ENCODE results near the gene NR3C2.

Gene NR3C2

DNA sequence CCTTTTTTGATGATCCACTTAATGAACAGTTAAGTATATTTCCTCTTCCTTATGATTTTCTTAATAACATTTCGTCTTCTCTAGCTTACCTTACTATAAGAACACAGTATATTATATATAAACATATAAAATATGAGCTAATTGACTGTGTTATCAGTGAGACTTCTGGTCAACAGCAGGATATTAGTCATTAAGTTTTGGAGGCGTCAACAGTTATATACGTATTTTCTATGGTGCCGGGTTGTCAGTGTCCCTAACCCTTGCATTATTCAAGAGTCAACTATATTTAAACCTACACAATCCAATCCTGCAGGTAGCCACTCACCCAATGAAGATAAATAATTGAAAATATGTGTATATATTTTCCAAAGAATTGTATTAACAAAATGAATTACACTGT is 88.0 kb downstream of the NR3C2 start:
- ATAC-seq (ENCODE audit: insufficient read depth, low read depth): no peak
- no peak for DNase-seq
- Histone ChIP-seq H4K20me1 (ENCODE audit: insufficient read depth, low read length) (no peaks in the 10 kb centered on the region), H3K4me2 (ENCODE audit: insufficient read depth, low read length) (no peak overlapping the region), H3K27ac (ENCODE audit: low read length) (no peak overlapping the region), H3K9me3 (ENCODE audit: insufficient read depth, low read length, severe bottlenecking) (no peaks in the 10 kb centered on the region), H3K27me3 (ENCODE audit: insufficient read depth, low read length, poor library complexity) (no peaks in the 10 kb centered on the region), H3K9ac (ENCODE audit: low read depth, low read length) (no peak overlapping the region), H3K4me3 (ENCODE audit: low read depth in 1 of 2, low read length in 2 of 2) (no peak overlapping the region), H2AFZ (ENCODE audit: low read depth, low read length) (no peak overlapping the region), H3K4me1 (ENCODE audit: insufficient read depth, low read length) (no peaks in the 10 kb centered on the region), H3K79me2 (ENCODE audit: insufficient read depth, low read length) (no peaks in the 10 kb centered on the region), H3K36me3 (ENCODE audit: insufficient read depth, low read length) (no peaks in the 10 kb centered on the region)
- TF ChIP-seq EZH2 (IDR thresholded peaks at IDR 0.05; ENCODE audit: borderline replicate concordance, low read depth, low read length, severe bottlenecking): no peak
- TF ChIP-seq, protein P1, sequence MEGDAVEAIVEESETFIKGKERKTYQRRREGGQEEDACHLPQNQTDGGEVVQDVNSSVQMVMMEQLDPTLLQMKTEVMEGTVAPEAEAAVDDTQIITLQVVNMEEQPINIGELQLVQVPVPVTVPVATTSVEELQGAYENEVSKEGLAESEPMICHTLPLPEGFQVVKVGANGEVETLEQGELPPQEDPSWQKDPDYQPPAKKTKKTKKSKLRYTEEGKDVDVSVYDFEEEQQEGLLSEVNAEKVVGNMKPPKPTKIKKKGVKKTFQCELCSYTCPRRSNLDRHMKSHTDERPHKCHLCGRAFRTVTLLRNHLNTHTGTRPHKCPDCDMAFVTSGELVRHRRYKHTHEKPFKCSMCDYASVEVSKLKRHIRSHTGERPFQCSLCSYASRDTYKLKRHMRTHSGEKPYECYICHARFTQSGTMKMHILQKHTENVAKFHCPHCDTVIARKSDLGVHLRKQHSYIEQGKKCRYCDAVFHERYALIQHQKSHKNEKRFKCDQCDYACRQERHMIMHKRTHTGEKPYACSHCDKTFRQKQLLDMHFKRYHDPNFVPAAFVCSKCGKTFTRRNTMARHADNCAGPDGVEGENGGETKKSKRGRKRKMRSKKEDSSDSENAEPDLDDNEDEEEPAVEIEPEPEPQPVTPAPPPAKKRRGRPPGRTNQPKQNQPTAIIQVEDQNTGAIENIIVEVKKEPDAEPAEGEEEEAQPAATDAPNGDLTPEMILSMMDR (IDR thresholded peaks at IDR 0.05; ENCODE audit: borderline replicate concordance, extremely low read depth, low read length, poor library complexity, severe bottlenecking): no peak

DNA sequence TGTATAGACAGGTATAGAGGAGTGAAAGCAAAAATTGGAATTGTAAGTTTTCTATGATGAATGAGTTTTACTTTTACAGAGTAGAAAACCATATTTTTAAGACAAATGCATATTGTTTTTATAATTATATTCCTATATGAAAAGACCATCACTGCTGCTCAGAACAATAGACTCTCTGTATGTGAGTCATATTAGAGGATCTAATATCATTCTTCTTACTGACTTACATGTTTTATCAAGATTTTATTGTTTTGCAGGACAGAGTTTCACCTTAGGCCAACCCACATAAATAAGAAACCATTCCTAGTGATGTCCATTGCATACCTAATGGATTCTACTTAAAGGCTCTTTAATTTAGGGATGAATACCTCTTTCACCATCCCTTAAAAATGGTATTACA is 88.6 kb downstream of the NR3C2 start:
- Histone ChIP-seq H3K27ac (ENCODE audit: low read length) (no peak overlapping the region), H3K9ac (ENCODE audit: low read depth, low read length) (no peak overlapping the region), H2AFZ (ENCODE audit: low read depth, low read length) (no peak overlapping the region), H3K36me3 (ENCODE audit: insufficient read depth, low read length) (no peaks in the 10 kb centered on the region), H3K4me2 (ENCODE audit: insufficient read depth, low read length) (no peak overlapping the region), H3K79me2 (ENCODE audit: insufficient read depth, low read length) (no peaks in the 10 kb centered on the region), H4K20me1 (ENCODE audit: insufficient read depth, low read length) (no peaks in the 10 kb centered on the region), H3K9me3 (ENCODE audit: insufficient read depth, low read length, severe bottlenecking) (no peaks in the 10 kb centered on the region), H3K27me3 (ENCODE audit: insufficient read depth, low read length, poor library complexity) (no peaks in the 10 kb centered on the region), H3K4me1 (ENCODE audit: insufficient read depth, low read length) (no peaks in the 10 kb centered on the region), H3K4me3 (ENCODE audit: low read depth in 1 of 2, low read length in 2 of 2) (no peak overlapping the region)
- DNase-seq (no peak), ATAC-seq (ENCODE audit: insufficient read depth, low read depth) (no peak)
- TF ChIP-seq EZH2 (IDR thresholded peaks at IDR 0.05; ENCODE audit: borderline replicate concordance, low read depth, low read length, severe bottlenecking): no peak
- TF ChIP-seq, protein P1 (IDR thresholded peaks at IDR 0.05; ENCODE audit: borderline replicate concordance, extremely low read depth, low read length, poor library complexity, severe bottlenecking): no peak

DNA sequence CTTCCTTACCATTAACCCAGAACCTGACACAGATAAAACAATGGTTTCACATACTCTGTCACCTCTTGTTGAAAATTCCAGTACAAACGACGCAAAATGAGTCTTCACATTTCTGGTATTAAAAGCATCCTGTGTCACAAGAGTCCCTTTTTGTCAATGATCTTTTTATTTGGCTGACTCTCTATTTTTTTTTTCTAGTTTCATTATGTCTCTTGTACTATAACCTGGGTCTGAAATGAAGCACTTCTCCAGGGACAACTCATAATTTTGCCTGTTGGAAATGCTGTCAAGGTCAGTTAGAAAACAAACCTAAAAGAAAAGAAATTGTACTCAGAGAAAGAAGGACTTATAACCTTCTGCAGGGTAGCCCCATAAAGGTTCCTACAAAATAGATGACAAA is 93.1 kb downstream of the NR3C2 start:
- H2AFZ ChIP-seq (ENCODE audit: low read depth, low read length): no peak overlapping the region
- H3K36me3 ChIP-seq (ENCODE audit: insufficient read depth, low read length): no peaks in the 10 kb centered on the region
- H3K4me3 ChIP-seq (ENCODE audit: low read depth in 1 of 2, low read length in 2 of 2): no peak overlapping the region
- no peaks in the 10 kb centered on the region for H3K4me1 ChIP-seq (ENCODE audit: insufficient read depth, low read length)
- no peak overlapping the region for H3K27ac ChIP-seq (ENCODE audit: low read length)
- no peak overlapping the region for H3K9ac ChIP-seq (ENCODE audit: low read depth, low read length)
- TF ChIP-seq, protein P1 (IDR thresholded peaks at IDR 0.05; ENCODE audit: borderline replicate concordance, extremely low read depth, low read length, poor library complexity, severe bottlenecking): no peak
- TF ChIP-seq EZH2 (IDR thresholded peaks at IDR 0.05; ENCODE audit: borderline replicate concordance, low read depth, low read length, severe bottlenecking): no peak
- ATAC-seq (ENCODE audit: insufficient read depth, low read depth) (no peak), DNase-seq (no peak)
- no peaks in the 10 kb centered on the region for H4K20me1 ChIP-seq (ENCODE audit: insufficient read depth, low read length)
- no peaks in the 10 kb centered on the region for H3K79me2 ChIP-seq (ENCODE audit: insufficient read depth, low read length)
- no peak overlapping the region for H3K4me2 ChIP-seq (ENCODE audit: insufficient read depth, low read length)
- no peaks in the 10 kb centered on the region for H3K9me3 ChIP-seq (ENCODE audit: insufficient read depth, low read length, severe bottlenecking)
- H3K27me3 ChIP-seq (ENCODE audit: insufficient read depth, low read length, poor library complexity): no peaks in the 10 kb centered on the region

DNA sequence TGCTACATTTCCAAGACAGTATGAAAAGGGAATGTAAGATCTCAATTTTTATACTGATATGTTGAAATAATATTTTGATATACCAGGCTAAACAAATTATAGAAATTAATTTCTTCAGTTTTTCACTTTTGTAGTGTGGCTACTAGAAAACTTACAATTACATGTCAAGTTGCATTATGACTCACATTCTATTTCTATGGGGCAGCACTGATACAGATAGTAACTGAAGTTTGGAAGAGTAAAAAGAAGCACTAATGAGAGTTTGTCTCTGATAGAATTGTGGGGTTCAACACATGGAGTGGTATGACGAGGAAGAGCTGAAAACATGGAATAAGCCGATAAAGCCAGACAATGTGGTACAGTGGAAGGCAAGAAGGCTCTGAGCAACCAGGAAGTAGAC is 95.6 kb downstream of the NR3C2 start:
- H3K27ac ChIP-seq (ENCODE audit: low read length): no peak overlapping the region
- DNase-seq: no peak
- no peaks in the 10 kb centered on the region for H3K27me3 ChIP-seq (ENCODE audit: insufficient read depth, low read length, poor library complexity)
- H3K9me3 ChIP-seq (ENCODE audit: insufficient read depth, low read length, severe bottlenecking): no peaks in the 10 kb centered on the region
- no peak overlapping the region for H2AFZ ChIP-seq (ENCODE audit: low read depth, low read length)
- no peaks in the 10 kb centered on the region for H4K20me1 ChIP-seq (ENCODE audit: insufficient read depth, low read length)
- no peak for ATAC-seq (ENCODE audit: insufficient read depth, low read depth)
- no peak overlapping the region for H3K4me2 ChIP-seq (ENCODE audit: insufficient read depth, low read length)
- H3K79me2 ChIP-seq (ENCODE audit: insufficient read depth, low read length): no peaks in the 10 kb centered on the region
- no peaks in the 10 kb centered on the region for H3K36me3 ChIP-seq (ENCODE audit: insufficient read depth, low read length)
- no peaks in the 10 kb centered on the region for H3K4me1 ChIP-seq (ENCODE audit: insufficient read depth, low read length)
- H3K9ac ChIP-seq (ENCODE audit: low read depth, low read length): no peak overlapping the region
- TF ChIP-seq, protein P1 (IDR thresholded peaks at IDR 0.05; ENCODE audit: borderline replicate concordance, extremely low read depth, low read length, poor library complexity, severe bottlenecking): no peak
- no peak for TF ChIP-seq EZH2 (IDR thresholded peaks at IDR 0.05; ENCODE audit: borderline replicate concordance, low read depth, low read length, severe bottlenecking)
- no peak overlapping the region for H3K4me3 ChIP-seq (ENCODE audit: low read depth in 1 of 2, low read length in 2 of 2)
